PC-9 (cell line): ENCODE measurements around the gene KANK2. TPM values are rescaled to one million over a fixed set of nuclear protein-coding genes. Genes with fewer than 3 reads are reported as not detected.

ENCODE experiments used
- BruUV-seq: library from RNA; stranded (reverse); fragments of 400-500 nt; replicated peaks from 2 replicates; lab custom pipeline; 2021; lab: Mats Ljungman, UMichigan
- CTCF ChIA-PET: fragments of 300-600 bp; sonication (Branson Sonifier 250); formaldehyde crosslinking; loops from one replicate; lab custom pipeline; 2022; ENCODE audit warnings: antibody characterized with exemption; lab: Charles Lee
- POLR2A ChIA-PET: fragments of 300-600 bp; sonication (Branson Sonifier 250); formaldehyde crosslinking; loops from one replicate; lab custom pipeline; 2022; ENCODE audit warnings: antibody characterized with exemption; ENCODE audit not compliant: unreplicated experiment; lab: Charles Lee
- DNase-seq, 2 experiments: peaks; one replicate each; pipeline versions ENCODE4 v3.0.0 to v3.0.0-alpha.2; 2015 to 2022; ENCODE audit warnings: mixed read lengths in 1 of 2
- H2AFZ ChIP-seq: fragments of 200-600 bp; sonication (generic); 2 replicates; pipeline ENCODE4 v1.8.1; 2017; ENCODE audit warnings: antibody characterized with exemption
- H3F3A ChIP-seq: fragments of 200-600 bp; sonication (generic); 2 replicates; pipeline ENCODE4 v1.8.1; 2017; ENCODE audit warnings: antibody characterized with exemption, mild to moderate bottlenecking, low read depth; ENCODE audit not compliant: insufficient read depth
- H3K27ac ChIP-seq: fragments of 200-600 bp; sonication (generic); 2 replicates; pipeline ENCODE4 v1.6.1; 2016; ENCODE audit warnings: mixed run types
- H3K27me3 ChIP-seq: fragments of 200-600 bp; sonication (generic); 2 replicates; pipeline ENCODE4 v1.6.1; 2016; ENCODE audit warnings: low read depth, mixed run types; ENCODE audit not compliant: insufficient read depth
- H3K36me3 ChIP-seq: fragments of 200-600 bp; sonication (generic); 2 replicates; pipeline ENCODE4 v1.6.1; 2016; ENCODE audit warnings: low read depth, mixed run types
- H3K4me1 ChIP-seq: fragments of 200-600 bp; sonication (generic); replicated peaks from 2 replicates; pipeline ENCODE4 v1.6.1; 2016; ENCODE audit warnings: mixed run types; ENCODE audit not compliant: insufficient read depth
- H3K4me2 ChIP-seq: fragments of 200-600 bp; sonication (generic); 2 replicates; pipeline ENCODE4 v1.6.1; 2017; ENCODE audit warnings: mixed run types
- H3K4me3 ChIP-seq: fragments of 200-600 bp; sonication (generic); 2 replicates; pipeline ENCODE4 v1.6.1; 2016; ENCODE audit warnings: mixed run types
- H3K79me2 ChIP-seq: fragments of 200-600 bp; sonication (generic); 2 replicates; pipeline ENCODE4 v1.6.1; 2017; ENCODE audit warnings: low read depth, mixed run types
- H3K9me2 ChIP-seq: fragments of 200-600 bp; sonication (generic); 2 replicates; pipeline ENCODE4 v1.8.1; 2017; ENCODE audit warnings: mild to moderate bottlenecking; ENCODE audit not compliant: insufficient read depth
- H3K9me3 ChIP-seq: fragments of 200-600 bp; sonication (generic); 2 replicates; pipeline ENCODE4 v1.8.1; 2016; ENCODE audit warnings: low read depth; ENCODE audit not compliant: insufficient read depth
- H4K20me1 ChIP-seq: fragments of 200-600 bp; sonication (generic); 2 replicates; pipeline ENCODE4 v1.8.1; 2017; ENCODE audit not compliant: insufficient read depth
- EZH2 ChIP-seq: fragments of 200-600 bp; sonication (generic); IDR thresholded peaks from 2 replicates; pipeline ENCODE4 v1.8.0; 2017; ENCODE audit warnings: antibody characterized with exemption, low read depth
- intact Hi-C: fragments of 100-400 bp; cut with micrococcal nuclease; formaldehyde crosslinking; loops from one replicate; pipeline ENCODE4 v1.10.0; 2022; ENCODE audit not compliant: unreplicated experiment
- total RNA-seq: library from RNA; stranded (reverse); gene quantifications from 2 replicates; pipeline ENCODE4 v1.2.3, GENCODE V29; 2021
- TF ChIP-seq, protein P1 (sequence below): fragments of 200-600 bp; sonication (generic); conservative IDR thresholded peaks from 2 replicates; pipeline ENCODE4 v1.6.1; 2017; ENCODE audit warnings: mixed run types, antibody characterized with exemption, mild to moderate bottlenecking, moderate library complexity

The KANK2 gene
- total RNA-seq, 1 experiment from 2014 or later = 32.9 TPM

DNA sequence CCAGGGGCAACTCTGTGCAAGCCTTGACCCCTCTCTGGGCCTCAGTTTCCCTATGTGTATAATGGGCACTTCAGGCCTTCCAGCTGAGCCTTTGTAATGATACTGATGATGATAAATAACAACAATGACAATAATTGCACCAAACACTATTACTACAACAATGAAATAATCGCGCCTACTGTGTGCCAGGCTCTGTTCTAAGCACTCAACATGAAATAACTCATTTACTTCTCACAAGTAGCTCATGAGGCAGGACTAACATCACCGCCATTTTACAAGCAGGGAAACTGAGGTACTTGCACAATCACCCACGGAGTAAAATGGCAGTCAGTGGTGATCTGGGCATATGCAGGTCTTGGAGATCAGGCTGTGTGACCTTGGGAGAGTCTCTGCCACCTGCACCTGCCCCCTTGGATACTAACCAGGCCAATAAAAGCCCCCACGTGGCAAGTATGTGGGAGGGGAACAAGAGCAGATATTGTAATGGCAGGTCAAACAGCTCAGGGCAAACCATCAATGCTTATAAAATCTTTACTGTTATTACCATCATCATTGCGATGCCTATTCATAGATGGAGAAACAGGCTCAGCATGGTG lies 41.5 kb upstream of the KANK2 start:
- BruUV-seq = no TSS peak
- no peaks in the 10 kb centered on the region for H4K20me1 ChIP-seq
- no peak overlapping the region for H2AFZ ChIP-seq
- DNase-seq = no peak
- TF ChIP-seq EZH2 = no peak
- TF ChIP-seq, protein P1, sequence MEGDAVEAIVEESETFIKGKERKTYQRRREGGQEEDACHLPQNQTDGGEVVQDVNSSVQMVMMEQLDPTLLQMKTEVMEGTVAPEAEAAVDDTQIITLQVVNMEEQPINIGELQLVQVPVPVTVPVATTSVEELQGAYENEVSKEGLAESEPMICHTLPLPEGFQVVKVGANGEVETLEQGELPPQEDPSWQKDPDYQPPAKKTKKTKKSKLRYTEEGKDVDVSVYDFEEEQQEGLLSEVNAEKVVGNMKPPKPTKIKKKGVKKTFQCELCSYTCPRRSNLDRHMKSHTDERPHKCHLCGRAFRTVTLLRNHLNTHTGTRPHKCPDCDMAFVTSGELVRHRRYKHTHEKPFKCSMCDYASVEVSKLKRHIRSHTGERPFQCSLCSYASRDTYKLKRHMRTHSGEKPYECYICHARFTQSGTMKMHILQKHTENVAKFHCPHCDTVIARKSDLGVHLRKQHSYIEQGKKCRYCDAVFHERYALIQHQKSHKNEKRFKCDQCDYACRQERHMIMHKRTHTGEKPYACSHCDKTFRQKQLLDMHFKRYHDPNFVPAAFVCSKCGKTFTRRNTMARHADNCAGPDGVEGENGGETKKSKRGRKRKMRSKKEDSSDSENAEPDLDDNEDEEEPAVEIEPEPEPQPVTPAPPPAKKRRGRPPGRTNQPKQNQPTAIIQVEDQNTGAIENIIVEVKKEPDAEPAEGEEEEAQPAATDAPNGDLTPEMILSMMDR = no peak
- H3K9me3 ChIP-seq = no peaks in the 10 kb centered on the region
- POLR2A ChIA-PET = no interaction called here
- H3K27me3 ChIP-seq = no peaks in the 10 kb centered on the region
- H3K79me2 ChIP-seq = no peaks in the 10 kb centered on the region
- H3K27ac ChIP-seq = no peak overlapping the region
- peaks cover 4% of the 10 kb centered on the region; the same call in 1 of the 2 replicates for H3K36me3 ChIP-seq
- no peaks in the 10 kb centered on the region for H3K9me2 ChIP-seq
- no peaks in the 10 kb centered on the region; the same call in 1 of the 2 replicates for H3F3A ChIP-seq
- no peak overlapping the region for H3K4me3 ChIP-seq
- CTCF ChIA-PET = no interaction called here
- H3K4me2 ChIP-seq = no peak overlapping the region
- no peaks in the 10 kb centered on the region for H3K4me1 ChIP-seq
- intact Hi-C loops = no loop called here

DNA sequence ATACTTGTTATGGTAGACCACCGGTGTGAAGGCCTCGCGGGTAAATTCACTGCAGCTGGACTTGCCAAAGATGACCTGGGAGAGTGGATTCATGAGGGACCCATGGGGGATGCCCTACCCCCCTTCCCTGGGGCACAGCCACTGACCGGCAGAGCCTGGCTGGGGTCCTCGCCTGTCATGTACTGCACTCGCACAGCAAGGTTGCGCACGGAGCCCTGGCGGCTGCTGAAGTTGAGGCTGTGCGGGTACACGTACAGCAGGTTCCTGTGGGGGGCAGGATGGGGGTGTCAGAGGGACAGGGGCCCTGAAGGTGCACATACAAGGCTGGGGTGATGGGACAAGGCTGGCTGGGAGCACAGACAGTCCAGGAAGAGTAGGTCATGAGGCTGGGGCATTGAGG lies 40.7 kb upstream of the KANK2 start:
- TF ChIP-seq EZH2 = no peak
- TF ChIP-seq, protein P1 = no peak
- CTCF ChIA-PET = no interaction called here
- intact Hi-C loops = no loop called here
- H3K36me3 ChIP-seq = peaks cover 4% of the 10 kb centered on the region; the same call in 1 of the 2 replicates
- no peaks in the 10 kb centered on the region for H3K9me2 ChIP-seq
- no peaks in the 10 kb centered on the region; the same call in 1 of the 2 replicates for H3F3A ChIP-seq
- DNase-seq = no peak
- no TSS peak for BruUV-seq
- no peaks in the 10 kb centered on the region for H3K4me1 ChIP-seq
- H2AFZ ChIP-seq = no peak overlapping the region
- POLR2A ChIA-PET = no interaction called here
- H3K4me3 ChIP-seq = no peak overlapping the region
- no peaks in the 10 kb centered on the region for H3K79me2 ChIP-seq
- no peak overlapping the region for H3K4me2 ChIP-seq
- no peaks in the 10 kb centered on the region for H3K27me3 ChIP-seq
- no peaks in the 10 kb centered on the region for H3K9me3 ChIP-seq
- H4K20me1 ChIP-seq = no peaks in the 10 kb centered on the region
- no peak overlapping the region for H3K27ac ChIP-seq

DNA sequence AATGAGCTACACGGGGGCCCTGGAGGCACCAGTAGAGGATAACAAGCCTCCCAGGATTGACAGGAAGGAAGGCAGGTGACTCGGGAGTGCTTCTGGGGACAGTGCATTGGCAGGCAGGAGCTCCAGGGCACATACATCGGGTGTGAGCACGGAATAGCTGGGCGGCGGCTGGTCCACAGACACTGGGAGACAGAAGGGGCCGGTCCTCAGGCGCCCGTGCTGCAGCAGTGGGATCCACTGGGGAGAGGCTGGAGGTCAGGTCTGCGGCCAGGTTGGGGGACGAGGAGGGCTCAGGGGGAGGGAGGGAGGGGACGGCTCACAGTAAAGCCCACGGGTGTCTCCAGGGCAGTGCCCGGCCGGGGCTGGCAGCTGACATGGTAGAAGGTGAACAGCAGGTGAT lies 40.0 kb upstream of the KANK2 start:
- no peaks in the 10 kb centered on the region for H3K79me2 ChIP-seq
- no peak overlapping the region for H2AFZ ChIP-seq
- H3K4me3 ChIP-seq = no peak overlapping the region
- intact Hi-C loops = no loop called here
- no peaks in the 10 kb centered on the region for H3K36me3 ChIP-seq
- H3K27me3 ChIP-seq = no peaks in the 10 kb centered on the region
- no peaks in the 10 kb centered on the region for H3F3A ChIP-seq
- no peak overlapping the region for H3K27ac ChIP-seq
- no peaks in the 10 kb centered on the region for H3K9me2 ChIP-seq
- ChIA-PET POLR2A (no interaction called here), CTCF (no interaction called here)
- TF ChIP-seq EZH2 = no peak
- TF ChIP-seq, protein P1 = no peak
- H3K9me3 ChIP-seq = no peaks in the 10 kb centered on the region
- no TSS peak for BruUV-seq
- no peak overlapping the region for H3K4me2 ChIP-seq
- no peaks in the 10 kb centered on the region for H3K4me1 ChIP-seq
- no peak for DNase-seq
- H4K20me1 ChIP-seq = no peaks in the 10 kb centered on the region
